Sigmoid colon (tissue), 4 donors: ENCODE data around the gene SLFN14.

Experiments used
- CTCF ChIP-seq, 4 experiments: fragments of 450-650 bp in 3 of 4; fragments of 200-600 bp in 1 of 4; IDR thresholded peaks; one replicate each; pipeline ENCODE4 v1.5.1; 2016 to 2019; ENCODE audit warnings: antibody characterized with exemption in 4 of 4, mild to moderate bottlenecking in 3 of 4, moderate library complexity in 2 of 4
- EP300 ChIP-seq, 4 donors: sonication (generic); formaldehyde crosslinking; IDR thresholded peaks; one replicate each; pipeline ENCODE4 v1.6.1; 2017; ENCODE audit warnings: antibody characterized with exemption in 4 of 4
- POLR2A ChIP-seq, 2 donors: fragments of 450-650 bp; IDR thresholded peaks; one replicate each; pipeline ENCODE4 v1.6.1; 2016; ENCODE audit warnings: antibody characterized with exemption in 2 of 2, mild to moderate bottlenecking in 2 of 2, moderate library complexity in 2 of 2

- TF ChIP-seq CTCF (IDR thresholded peaks at IDR 0.05) (no peak), POLR2A (IDR thresholded peaks at IDR 0.05) (peak; percentile 65 to 70), EP300 (IDR thresholded peaks at IDR 0.05) (no peak)
Observed at GRCh38 chr17:35578197-35578928, 17.7 kb upstream of the SLFN14 start, which contains the start of gene PEX12.
